AG09309 (cell line): ENCODE data around the gene CDC14A.

ENCODE experiments used
- DNase-seq: peaks from one replicate; pipeline ENCODE4 v3.0.0-alpha.2; 2010; ENCODE audit warnings: low read depth
- H3K4me3 ChIP-seq: 2 replicates; pipeline ENCODE4 v1.5.1; 2011; ENCODE audit warnings: mild to moderate bottlenecking, low read depth, low read length, moderate library complexity; ENCODE audit not compliant: control insufficient read depth
- CTCF ChIP-seq: IDR thresholded peaks from 2 replicates; pipeline ENCODE4 v1.5.1; 2011; ENCODE audit warnings: mild to moderate bottlenecking, low read depth, low read length, inconsistent platforms; ENCODE audit not compliant: insufficient read depth, control insufficient read depth; ENCODE audit errors: missing control alignments

CDC14A gene

GRCh38 chr1:100512803-100513352, 160.6 kb downstream of the CDC14A start:
- no peak for DNase-seq
- H3K4me3 ChIP-seq: no peak overlapping the region
- TF ChIP-seq CTCF: no peak

- TF ChIP-seq CTCF: no peak
- DNase-seq: no peak
- no peak overlapping the region for H3K4me3 ChIP-seq
Observed at GRCh38 chr1:100516857-100517256, 164.6 kb downstream of the CDC14A start.

- DNase-seq: no peak
- no peak for TF ChIP-seq CTCF
Observed at GRCh38 chr1:100517515-100517914, 165.2 kb downstream of the CDC14A start.

GRCh38 chr1:100518023-100518422, 165.7 kb downstream of the CDC14A start:
- no peak for TF ChIP-seq CTCF
- DNase-seq: no peak

More at GRCh38 chr1:100517515-100517914, 165.2 kb downstream of the CDC14A start:
- no peak overlapping the region for H3K4me3 ChIP-seq

GRCh38 chr1:100523038-100523652, 170.8 kb downstream of the CDC14A start:
- peak; percentile 8 for DNase-seq
- no peak for TF ChIP-seq CTCF
- no peak overlapping the region for H3K4me3 ChIP-seq

More at GRCh38 chr1:100518023-100518422, 165.7 kb downstream of the CDC14A start:
- H3K4me3 ChIP-seq: no peak overlapping the region

- DNase-seq: no peak
- H3K4me3 ChIP-seq: no peak overlapping the region
- TF ChIP-seq CTCF: no peak
Observed at GRCh38 chr1:100524355-100524754, 172.0 kb downstream of the CDC14A start.
